Activated CD4-positive, alpha-beta T cell treated with anti-CD3 and anti-CD28 coated beads, Interleukin-2, amount 50 U/mL, for 1 hour (primary cell): Measurements from ENCODE around the gene FIGNL2.

Experiments
- DNase-seq: peaks from one replicate; pipeline ENCODE4 v3.0.0-alpha.2; 2020

The FIGNL2 gene

DNA sequence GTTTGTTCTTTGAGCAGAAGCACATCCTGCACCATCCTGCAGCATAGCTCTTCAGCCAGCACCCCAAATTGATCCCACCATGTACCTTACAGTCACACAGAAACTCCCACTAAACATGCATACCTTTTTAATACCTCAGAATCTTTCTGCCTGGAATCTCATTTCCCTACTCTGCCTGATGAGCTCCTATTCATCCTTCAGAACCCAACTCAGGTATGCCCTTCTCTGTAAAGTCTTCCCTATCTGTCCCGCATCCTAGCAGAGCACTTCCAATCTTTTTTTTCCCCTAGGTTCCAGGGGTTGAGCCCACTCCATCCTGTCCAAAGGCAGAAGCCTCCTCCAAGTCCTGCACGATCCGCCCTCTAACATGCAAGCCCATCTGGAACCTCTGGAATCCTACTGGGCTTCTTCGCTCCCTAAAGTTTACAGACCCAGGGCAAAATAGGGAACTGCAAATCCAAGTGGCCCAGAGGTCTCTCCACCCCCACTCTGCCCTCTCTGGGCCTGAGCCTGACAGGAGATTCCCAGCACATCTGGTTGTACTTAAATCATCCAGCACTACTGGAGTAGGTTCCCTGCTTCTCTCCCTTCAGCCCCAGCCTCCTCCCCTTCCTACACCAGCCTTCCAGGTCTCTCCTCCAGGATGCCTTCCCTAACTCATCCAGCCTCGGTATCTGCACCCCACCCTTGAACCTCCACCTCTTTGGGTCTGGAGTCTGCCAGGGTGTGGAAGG lies 4.1 kb upstream of the FIGNL2 start:
- DNase-seq = no peak

DNA sequence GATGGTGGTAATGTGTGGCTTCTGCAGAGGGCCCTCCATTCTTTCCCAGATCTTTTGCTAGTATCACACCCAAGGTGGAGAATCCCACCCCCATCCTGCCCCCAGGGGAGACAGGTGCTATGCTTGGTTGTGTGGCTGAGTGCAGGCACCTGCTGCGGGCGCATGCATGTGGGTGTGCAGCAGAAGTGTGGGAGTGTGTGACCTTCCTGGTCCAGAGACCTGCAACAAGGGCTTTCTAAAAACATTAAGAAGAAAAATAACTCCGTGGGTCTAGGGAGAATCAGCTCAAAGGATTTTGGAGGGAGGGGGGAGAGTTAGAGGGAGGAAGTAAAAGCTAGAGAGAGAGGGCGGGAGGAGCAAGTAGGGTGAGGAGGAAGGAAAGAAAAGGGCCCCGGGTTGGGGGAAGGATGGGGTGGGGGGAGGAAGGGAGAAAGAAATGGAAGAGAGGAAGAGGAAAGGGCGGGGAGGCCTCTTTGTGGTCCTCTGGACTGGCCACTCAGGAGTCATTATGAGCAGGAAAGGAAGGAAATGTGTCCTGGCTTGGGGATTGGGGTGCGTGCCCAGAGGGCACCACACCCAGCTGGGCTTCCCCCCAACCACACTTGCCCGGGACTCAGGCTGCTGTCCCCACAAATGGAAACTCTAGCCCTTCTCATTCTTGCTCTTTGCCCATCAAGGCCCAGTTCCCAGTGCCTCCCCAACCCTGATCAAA lies 3.1 kb upstream of the FIGNL2 start:
- DNase-seq = no peak

- no peak for DNase-seq
These were observed 2.4 kb upstream of the FIGNL2 start for GRCh38 chr12:51850965-51851299.

GRCh38 chr12:51850081-51850964 lies 1.8 kb upstream of the FIGNL2 start:
- DNase-seq = no peak

GRCh38 chr12:51848841-51849735 lies 570 bp upstream of the FIGNL2 start:
- no peak for DNase-seq

- DNase-seq = no peak
These were observed 734 bp downstream of the FIGNL2 start for GRCh38 chr12:51847643-51848325.

- peak; percentile 29 for DNase-seq
These were observed 1.4 kb downstream of the FIGNL2 start for GRCh38 chr12:51846911-51847642.

DNA sequence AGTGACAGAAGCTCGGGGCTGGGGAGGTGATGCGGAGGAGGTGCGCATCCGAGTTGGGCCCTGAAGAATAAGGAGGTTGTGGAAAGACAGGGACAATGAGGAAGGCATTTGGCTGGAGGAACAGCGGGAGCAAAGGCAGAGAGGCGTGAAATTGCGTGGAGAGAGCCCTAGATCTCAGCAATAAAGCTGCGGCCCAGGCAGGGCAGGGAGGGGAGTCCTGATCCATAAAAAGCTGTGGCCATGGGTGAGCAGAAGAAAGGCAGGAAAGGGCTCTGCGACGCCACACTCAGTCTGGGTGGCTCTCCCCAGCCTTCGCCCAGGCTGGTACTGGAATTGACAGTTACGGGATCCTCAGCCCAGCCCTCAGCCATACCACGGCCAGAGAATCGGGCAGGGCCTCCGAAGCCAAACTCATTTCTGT lies 2.2 kb downstream of the FIGNL2 start:
- no peak for DNase-seq

DNA sequence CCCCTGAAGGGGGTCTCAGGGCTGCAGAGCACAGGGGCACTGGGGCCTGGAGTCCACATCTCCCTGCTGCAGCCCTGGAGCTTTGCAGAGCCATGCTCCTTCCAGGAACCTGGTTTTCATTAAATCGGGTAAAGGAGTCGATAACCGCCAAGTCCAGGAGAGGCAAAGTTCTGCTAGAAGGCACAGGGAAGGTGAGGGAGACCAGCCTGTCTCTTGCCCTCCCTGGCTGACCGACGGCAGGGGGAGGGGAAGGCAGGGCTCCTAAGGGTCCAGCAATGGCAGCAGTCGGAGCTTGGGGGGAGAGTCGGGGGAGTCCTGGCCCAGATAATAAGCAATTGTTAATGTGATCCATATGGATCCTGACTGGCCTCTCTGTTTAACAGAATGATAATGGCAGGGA lies 3.0 kb downstream of the FIGNL2 start:
- DNase-seq = no peak

DNA sequence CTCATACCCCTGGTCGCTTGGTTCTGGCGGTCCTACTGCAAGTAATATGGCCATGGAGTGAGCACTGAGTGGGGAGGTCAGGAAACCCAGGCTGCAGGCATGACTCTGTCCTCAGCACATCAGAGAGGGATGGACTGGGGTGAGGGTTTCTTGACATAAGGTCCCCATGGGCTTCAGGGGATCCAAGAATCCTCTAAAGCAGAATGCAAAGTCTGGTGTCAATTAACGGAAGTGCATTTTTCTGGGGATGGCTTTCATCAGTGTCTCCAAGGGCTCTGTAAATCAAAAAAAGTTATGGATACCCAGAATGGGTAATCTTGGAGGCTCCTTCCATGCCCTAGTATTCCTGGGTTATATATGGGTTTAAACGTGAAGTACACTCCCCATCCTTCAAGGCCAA lies 3.7 kb downstream of the FIGNL2 start:
- DNase-seq = no peak

- no peak for DNase-seq
These were observed 6.8 kb downstream of the FIGNL2 start for GRCh38 chr12:51841727-51842126.

DNA sequence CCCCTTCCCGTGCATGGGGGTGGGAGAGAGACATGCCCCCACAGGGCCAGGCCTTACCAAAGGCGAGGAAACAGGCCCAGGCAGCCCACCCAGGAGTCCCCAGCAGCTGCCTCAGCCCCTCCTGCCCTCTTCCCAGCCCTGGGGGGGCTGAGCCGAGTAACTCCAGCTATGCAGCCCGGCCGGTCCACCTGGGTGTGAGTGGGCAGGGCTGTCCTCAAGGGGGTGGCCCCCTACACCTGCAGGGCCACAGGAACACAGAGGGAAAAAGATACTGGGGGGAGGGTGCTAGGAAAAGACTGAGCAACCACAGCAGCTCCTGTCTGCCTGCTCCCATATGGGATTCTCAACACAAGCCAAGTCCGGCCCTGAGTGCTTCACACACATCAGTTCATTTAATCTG lies 7.6 kb downstream of the FIGNL2 start:
- DNase-seq = no peak

GRCh38 chr12:51839310-51839947 lies 9.1 kb downstream of the FIGNL2 start:
- DNase-seq = no peak

DNA sequence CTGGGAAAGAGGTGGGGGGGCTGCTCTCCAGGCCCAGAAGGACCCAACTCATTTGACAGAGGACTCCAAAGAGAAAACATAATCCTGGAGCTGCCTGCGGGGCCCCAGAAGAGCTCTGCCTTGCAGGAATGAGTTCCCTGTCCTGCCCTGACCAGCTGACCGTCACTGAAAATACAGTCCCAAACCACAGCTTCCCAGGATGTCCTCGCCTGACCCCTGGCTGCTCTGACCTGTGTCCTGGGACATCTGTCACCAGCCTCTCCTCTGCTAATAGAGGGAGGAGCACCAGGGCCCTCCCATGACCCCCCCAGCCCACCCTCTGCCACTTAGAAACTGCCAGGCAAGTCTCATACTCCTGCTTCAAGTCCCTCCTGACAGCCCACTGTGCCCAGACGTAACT lies 9.8 kb downstream of the FIGNL2 start:
- DNase-seq = no peak

DNA sequence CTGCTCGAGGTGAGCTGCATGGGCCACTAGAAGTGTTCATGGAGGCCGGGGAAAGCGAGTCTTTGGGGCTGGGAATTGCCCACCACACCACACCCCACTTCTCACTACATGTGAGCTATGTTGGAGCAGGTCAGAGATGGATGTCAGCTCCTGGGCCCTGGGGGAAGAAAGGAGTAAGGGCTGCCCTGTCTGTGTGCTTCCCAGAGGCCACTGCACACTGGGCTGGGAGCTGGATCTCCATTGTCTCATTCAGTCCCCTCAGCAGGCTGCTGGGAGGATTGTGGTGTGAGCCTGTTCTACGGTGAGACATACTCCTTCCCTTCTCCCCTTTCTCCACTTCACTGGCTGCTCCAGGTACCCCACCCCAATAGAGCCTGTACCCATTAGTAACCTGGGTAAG lies 10.5 kb downstream of the FIGNL2 start:
- no peak for DNase-seq

GRCh38 chr12:51837286-51837685 lies 11.2 kb downstream of the FIGNL2 start:
- no peak for DNase-seq

DNA sequence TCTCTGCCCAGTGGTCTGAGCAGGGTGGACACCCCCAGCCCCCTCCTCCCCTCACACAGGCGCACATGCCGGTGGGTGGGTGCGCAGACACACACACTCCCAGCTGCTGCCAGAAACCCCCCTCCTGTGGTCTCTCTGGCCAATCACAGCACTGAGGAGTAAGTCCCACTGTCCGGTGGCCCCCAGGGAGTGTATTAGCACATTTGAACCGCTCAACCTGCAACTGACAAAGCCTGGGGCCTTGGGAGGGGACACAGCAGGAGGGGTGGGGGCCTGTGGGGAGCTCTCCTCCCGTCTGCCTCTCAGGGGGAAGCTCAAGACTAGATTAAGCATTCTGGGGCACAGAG lies 11.7 kb downstream of the FIGNL2 start:
- DNase-seq = no peak

DNA sequence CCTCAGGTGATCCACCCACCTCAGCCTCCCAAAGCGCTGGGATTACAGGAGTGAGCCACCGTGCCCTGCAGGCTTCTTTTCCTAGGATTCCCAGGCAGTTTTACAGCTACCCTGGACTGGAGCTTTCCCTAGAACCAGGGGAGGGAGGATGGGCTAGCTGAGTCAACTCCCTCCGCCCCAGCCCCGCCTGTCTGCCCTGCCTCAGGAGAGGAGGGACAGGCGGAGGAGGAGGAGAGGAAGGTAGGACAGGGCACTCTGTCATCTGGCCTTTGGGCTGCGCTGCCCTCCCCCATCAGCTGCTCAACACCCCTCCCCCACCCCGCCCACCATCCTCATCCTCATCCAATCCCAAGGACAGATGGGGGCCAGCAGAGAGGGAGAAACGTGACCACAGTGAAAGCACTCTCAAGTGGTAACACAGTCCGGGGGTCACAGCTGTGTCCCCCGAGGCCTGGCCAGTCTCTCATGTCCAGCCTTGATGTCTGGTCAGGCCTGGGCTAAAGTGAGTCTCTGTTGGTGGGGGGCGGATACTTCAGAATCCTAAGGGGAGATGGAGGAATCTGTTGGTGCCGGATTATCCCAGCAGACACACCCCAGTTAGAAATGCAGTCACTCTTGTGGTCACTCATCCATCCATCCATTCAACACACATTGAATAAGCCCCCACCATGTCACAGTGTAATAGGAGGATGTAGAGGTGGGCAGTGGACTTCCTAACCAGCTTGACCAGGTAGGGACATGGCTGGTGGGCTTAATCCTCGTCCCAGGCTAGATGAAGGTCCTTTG lies 12.3 kb downstream of the FIGNL2 start:
- DNase-seq = no peak

DNA sequence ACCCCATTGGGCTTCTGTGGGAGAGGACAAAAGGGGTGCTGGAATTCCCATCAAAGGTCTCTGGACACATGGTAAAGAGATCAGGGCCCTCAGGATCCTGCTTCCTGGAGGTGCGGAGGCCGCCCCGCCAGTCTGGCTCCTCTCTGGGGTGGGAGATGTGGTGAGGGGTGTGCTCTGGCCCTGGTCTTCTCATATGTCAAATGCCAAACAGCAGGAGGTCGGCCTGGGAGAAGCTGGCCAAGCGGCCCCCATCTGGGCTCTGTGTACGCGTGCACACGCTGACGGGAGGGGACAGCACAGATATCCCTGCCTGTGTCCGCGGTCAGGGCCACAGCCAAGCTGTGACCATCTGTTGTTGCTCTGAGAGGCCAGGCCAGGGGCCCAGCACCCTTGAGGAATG lies 14.1 kb downstream of the FIGNL2 start:
- no peak for DNase-seq
